Epithelial cell of esophagus (primary cell): ENCODE measurements around the gene RBMS3.

ENCODE experiments used
- DNase-seq: peaks from one replicate; pipeline ENCODE4 v3.0.0; 2010; ENCODE audit warnings: low read depth
- H3K4me3 ChIP-seq: 2 replicates; pipeline ENCODE4 v1.5.1; 2011; ENCODE audit warnings: mild to moderate bottlenecking, low read length, control low read depth
- CTCF ChIP-seq: IDR thresholded peaks from 2 replicates; pipeline ENCODE4 v1.5.1; 2011; ENCODE audit warnings: low read depth, mild to moderate bottlenecking, low read length, control low read depth, inconsistent platforms; ENCODE audit not compliant: insufficient read depth; ENCODE audit errors: missing control alignments

Gene RBMS3

GRCh38 chr3:29331456-29332194 is 50.8 kb downstream of the RBMS3 start:
- no peak overlapping the region for H3K4me3 ChIP-seq
- DNase-seq, result peak; percentile 20
- TF ChIP-seq CTCF, result no peak

GRCh38 chr3:29332195-29332637 is 51.3 kb downstream of the RBMS3 start:
- H3K4me3 ChIP-seq, result no peak overlapping the region
- TF ChIP-seq CTCF, result no peak
- peak; percentile 88 for DNase-seq

- H3K4me3 ChIP-seq, result no peak overlapping the region
- TF ChIP-seq CTCF, result no peak
- DNase-seq, result peak; percentile 23
These were observed 52.7 kb downstream of the RBMS3 start for GRCh38 chr3:29333576-29333975.

- no peak overlapping the region for H3K4me3 ChIP-seq
- DNase-seq, result peak; percentile 12
- TF ChIP-seq CTCF, result no peak
These were observed 53.8 kb downstream of the RBMS3 start for GRCh38 chr3:29334706-29335105.

- DNase-seq, result peak; percentile 96
- H3K4me3 ChIP-seq, result peak overlapping the region; percentile 20
- TF ChIP-seq CTCF, result no peak
These were observed 54.6 kb downstream of the RBMS3 start for GRCh38 chr3:29335438-29335837.

GRCh38 chr3:29335943-29336342 is 55.1 kb downstream of the RBMS3 start:
- no peak for DNase-seq
- no peak for TF ChIP-seq CTCF
- H3K4me3 ChIP-seq, result peak overlapping the region; percentile 20

GRCh38 chr3:29337565-29337964 is 56.7 kb downstream of the RBMS3 start:
- no peak for DNase-seq
- no peak overlapping the region for H3K4me3 ChIP-seq
- no peak for TF ChIP-seq CTCF
